Activated CD4-positive, alpha-beta T cell treated with anti-CD3 and anti-CD28 coated beads, Interleukin-10, Interleukin-2, amounts not matched to agents 100 ng/mL and 50 ng/mL, durations not matched to agents 16 hours and 8 hours (primary cell): ENCODE data around the gene TM6SF1.
A peak's percentile ranks its signal among the peaks of the same experiment; 100 is the strongest.
"Not testable (repeated sequence)": the region's sequence is repeated elsewhere in the genome, so short reads cannot be mapped to it uniquely, and the experiment has no call there.

Source experiments
- DNase-seq: peaks from one replicate; pipeline ENCODE4 v3.0.0-alpha.2; 2020

The TM6SF1 gene

DNA sequence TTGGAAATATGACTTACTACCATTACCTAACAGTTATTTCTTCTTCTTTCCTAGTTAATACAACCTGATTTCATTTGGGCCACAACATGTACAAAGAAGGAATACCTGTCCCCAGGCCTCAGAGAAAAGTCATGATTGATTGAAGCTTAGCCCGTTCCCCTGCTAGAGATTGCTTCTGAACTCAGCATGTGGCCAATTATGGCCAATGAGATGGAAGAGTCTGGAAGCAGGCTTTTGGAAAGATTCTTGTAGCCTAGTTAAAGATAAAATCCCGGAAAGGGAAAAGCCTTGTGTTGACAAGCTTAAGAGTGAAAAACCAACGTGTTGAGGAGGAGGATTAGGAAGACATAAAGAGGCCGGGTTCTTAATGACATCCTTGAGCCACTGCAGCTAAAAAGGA is 17.0 kb upstream of the TM6SF1 start:
- no peak for DNase-seq

DNA sequence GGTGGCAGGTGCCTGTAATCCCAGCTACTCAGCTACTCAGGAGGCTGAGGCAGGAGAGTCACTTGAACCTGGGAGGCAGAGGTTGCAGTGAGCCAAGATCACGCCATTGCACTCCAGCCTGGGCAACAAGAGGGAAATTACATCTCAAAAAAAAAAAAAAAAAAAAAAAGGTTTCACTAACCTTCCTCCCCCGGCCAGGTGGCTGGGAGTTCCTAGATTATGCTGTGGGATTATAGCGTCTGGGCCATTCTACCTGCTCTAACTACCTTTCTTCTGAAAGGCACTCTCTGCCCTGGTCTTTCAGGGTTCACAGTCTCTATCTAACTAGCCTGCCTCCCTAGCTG is 15.5 kb upstream of the TM6SF1 start:
- not testable (repeated sequence) for DNase-seq

GRCh38 chr15:83092309-83092976 is 15.0 kb upstream of the TM6SF1 start:
- no peak for DNase-seq

DNA sequence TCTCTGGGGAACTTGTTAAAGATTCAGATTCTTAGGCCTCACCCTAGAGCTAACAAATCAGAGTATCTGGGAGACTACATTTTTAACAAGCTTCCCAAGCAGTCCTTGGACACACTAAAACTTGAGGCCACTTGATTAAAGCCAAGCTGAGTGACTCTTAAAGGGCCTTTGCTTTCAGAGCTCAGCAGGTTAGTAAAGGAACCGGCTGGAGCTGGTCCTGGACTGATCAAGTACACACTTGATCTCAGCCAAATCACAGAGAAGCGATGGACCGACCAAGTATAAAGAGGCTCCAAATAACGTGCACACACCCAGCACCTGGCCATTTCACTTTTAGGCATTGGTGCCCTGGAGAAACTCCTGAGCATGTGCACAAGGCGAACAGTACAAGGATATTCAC is 12.9 kb upstream of the TM6SF1 start:
- DNase-seq, result no peak

DNA sequence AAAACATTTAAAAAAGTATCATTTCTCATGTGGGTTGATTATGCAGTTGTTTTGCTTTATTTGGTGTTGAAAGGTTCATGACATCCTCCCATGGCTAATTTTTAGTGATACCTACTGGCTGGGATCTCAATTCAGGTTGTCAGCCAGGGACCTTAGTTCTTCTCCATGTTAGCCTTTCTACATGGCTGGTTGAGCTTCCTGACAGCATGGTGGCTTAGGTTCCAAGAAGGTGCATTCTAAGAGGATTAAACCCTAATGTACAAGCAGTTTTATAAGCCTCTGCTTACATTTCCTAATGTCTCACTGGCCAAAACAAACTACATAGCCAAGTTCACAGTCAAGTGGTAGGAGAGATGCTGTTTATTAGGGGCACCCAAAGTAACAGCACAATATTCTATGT is 9.4 kb upstream of the TM6SF1 start:
- DNase-seq, result no peak

DNA sequence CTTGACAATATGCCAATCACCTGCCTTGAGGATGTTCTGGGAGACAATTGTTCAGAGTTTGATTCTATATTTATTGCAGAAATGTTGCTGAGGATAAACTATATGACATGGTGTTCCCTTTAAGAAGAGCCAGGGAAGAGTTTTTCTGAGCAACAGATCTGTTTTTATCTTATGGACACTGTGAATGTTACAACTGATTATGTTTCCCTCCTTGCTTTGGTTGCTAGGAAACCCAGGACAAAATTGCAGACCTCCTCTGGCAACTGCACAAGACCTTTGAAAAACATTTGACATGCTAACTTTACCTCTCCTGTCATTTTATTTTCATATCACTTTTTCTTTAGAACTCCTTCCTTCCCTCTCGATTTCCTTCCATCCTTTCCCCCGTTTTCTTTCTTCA is 8.2 kb upstream of the TM6SF1 start:
- no peak for DNase-seq

DNA sequence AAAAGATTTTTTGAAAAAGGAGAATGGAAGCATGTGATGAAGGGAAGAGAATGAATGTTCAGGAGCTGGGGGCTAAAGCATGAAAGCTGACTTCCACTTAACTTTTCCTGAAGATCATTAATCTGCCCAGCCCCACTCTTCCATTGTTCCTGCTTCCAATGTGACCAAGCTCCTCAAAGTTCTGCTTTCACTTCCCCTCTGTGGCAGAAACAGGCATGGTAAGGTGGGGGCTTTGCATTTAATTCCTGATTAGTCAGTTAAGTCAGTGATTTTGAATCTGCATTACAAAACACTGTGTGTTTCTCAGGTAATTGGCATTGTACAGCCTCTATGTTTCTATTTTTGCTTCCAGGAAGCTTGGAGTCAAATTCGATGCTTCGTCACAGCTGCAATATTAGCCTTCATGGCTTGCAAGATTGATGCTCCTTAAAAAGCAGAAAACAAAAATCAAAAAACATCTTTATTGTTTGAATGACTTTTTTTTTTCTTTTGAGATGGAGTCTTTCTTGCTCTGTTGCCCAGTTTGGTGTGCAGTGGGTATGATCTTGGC is 7.3 kb upstream of the TM6SF1 start:
- DNase-seq, result no peak

GRCh38 chr15:83102346-83102745 is 5.1 kb upstream of the TM6SF1 start:
- DNase-seq, result no peak

GRCh38 chr15:83104141-83104540 is 3.3 kb upstream of the TM6SF1 start:
- no peak for DNase-seq

DNA sequence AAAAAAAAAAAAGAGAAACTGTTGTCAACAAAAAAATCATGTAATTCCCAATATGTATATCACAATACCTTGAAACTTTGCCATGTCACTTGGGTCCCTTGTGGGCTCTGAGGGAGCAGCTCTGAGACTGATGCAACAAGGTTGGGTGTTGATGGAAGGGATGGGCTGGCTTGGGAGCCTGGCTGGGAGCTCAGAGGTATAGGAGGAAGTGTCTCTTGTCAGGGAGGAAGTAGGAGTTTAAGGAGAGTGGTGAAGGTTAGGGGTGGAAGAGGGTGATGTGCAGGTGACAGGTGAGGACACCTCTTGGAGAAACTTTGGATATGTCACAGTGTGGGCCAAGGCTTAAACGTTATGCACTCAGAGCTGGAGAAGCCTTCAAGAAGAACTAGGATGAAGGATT is 2.0 kb upstream of the TM6SF1 start:
- no peak for DNase-seq

GRCh38 chr15:83107841-83108181 is 366 bp downstream of the TM6SF1 start:
- DNase-seq, result no peak

GRCh38 chr15:83108266-83109219 is 1.1 kb downstream of the TM6SF1 start:
- DNase-seq, result peak; percentile 63

DNA sequence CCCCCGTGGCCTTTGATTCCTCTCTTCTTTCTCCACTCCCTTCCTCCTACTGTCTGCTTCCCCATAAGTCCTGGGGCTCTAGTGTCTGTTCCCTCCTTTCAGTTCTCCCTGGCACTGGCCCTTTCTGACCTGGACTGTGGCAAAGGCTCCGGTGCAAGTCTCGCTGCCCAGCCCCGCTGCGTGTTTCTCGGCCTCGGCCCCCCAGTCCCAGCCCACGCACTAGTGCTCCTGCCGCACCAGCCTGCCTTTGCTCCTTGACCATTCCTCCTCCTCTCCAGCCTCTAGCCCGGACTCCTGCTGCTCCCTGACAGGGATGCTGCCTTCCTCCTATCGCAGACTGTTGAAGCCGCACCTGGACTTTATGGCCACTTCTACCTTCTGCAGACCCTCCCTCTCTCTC is 2.1 kb downstream of the TM6SF1 start:
- DNase-seq, result no peak

DNA sequence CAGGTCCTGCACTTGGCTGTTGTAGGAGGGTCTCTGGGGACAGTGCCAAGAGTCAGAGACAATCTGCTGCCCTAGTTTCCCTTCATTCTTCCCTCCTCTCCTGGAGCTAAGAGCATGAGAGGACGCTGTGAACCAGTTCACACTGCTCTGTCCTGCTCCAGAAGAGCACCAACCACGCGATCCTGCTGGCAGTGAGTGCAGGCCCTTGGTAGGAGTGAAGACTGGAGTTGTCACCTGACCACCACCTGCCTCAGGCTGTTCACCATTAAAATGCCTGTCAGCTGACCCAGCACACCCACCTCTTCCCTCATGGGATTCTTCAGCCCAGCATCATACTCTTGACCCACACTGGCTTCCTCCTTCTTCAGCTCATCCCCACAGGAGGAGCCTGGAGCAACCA is 2.9 kb downstream of the TM6SF1 start:
- DNase-seq, result no peak

- no peak for DNase-seq
These were observed 3.7 kb downstream of the TM6SF1 start for GRCh38 chr15:83111149-83111548.

GRCh38 chr15:83112233-83112955 is 4.9 kb downstream of the TM6SF1 start:
- no peak for DNase-seq

GRCh38 chr15:83112956-83113299 is 5.5 kb downstream of the TM6SF1 start:
- no peak for DNase-seq

DNA sequence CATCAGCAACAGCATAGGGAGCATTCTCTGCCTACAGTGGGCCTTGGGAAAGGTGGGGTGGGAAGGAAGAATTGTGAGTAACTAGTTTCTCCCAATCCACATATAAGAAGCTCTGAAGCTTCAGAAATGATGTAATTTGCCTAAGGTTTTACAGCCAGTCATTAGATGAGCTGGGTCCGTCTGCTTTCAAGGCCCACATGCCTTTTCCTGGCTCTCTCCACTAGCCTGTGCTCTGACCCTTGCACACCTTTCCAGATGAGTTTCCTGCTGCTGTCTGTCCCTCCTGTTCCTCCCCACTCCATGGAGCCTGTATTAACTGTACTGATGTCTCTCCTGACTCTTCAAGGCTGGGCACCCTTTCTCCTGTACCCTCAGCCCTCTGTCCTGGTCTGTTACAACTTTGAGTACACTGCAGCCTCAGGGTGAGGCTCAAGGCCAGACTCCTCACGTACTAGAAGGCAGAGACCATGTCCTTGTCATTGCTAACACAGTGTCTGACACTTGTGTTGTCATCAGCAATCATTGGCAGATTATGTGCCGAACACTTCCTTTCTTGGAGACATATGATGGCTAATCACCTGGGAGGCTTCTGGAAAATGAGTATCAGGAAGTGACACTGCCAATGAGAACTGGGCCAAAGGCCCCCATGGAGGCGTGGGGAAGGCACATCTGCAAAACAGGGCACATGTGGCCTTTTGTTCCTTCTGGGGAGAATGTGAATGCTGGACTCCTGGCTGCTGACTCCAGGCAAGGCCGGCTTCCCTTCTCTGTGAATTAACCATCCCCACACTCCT is 6.6 kb downstream of the TM6SF1 start:
- no peak for DNase-seq

- no peak for DNase-seq
These were observed 7.4 kb downstream of the TM6SF1 start for GRCh38 chr15:83114856-83115255.

GRCh38 chr15:83115410-83115809 is 8.0 kb downstream of the TM6SF1 start:
- DNase-seq, result peak; percentile 19

DNA sequence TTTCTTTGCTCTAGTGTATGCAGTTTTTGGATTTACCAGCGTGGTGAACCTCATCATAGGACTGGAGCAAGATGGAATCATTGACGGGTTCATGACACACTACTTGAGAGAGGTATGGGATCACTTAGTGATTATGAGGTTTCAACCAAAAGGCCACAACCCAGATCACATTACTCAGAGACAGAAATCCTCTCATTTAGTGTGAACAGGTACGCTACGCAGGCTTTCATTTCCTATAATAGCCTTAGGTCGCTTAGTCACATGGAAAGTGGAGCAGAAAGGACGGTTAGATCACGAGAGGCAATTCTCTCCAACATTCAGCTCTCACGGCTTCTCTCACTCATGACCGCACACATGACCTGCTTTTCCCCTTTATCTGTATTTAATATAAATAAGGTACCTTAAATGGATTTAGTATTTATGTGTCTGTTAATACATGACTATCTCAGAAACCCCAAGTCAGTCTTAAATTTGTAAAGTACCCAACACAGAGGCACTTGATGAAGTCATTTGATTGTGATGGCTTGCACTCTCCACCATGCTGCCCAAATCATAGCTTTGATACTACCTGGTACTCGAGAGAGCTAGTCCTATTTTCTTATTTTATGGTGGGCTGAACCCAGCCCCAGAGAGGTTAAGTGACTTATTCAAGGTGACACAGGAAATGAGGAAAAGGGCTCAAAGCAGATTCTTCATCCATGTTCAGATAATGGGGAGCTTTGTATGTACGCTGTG is 8.6 kb downstream of the TM6SF1 start:
- peak; percentile 70 for DNase-seq

DNA sequence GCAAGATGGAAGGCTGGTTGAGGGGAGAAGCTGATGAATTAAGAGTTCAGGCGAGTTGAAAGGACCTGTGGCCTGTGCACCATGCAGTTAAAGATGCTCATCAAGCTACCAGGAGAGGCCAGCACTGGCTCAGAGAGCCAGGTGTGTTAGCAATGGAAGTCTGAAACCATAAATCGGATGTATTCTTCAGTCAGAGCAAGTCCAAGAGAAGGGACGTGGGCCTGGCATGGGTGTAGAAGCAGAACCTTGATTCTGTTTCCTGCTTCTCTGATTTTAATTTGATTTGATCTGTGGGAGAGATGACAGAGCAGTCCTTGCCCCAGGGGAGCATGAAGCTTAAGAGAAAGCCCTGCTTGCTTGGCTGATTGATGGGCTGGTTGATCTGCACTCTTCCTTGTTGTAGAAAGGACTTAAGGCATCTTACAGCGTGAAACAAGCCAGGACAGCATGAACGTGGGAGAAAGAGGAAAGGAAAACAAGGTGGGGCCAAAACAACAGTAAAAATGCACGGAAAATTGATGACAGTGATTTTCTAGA is 10.9 kb downstream of the TM6SF1 start:
- no peak for DNase-seq
